ENCODE results near the gene KRTAP5-4.
A peak's percentile ranks its signal among the peaks of the same experiment; 100 is the strongest.

The KRTAP5-4 gene

GRCh38 chr11:1573903-1574237 lies 48.1 kb downstream of the KRTAP5-4 start:
- DNase-seq (ENCODE audit: low read depth in 2 of 2, low spot score in 1 of 2), result no peak

- DNase-seq (ENCODE audit: low read depth in 2 of 2, low spot score in 1 of 2), result no peak
These were observed 48.6 kb downstream of the KRTAP5-4 start for GRCh38 chr11:1573077-1573902.

GRCh38 chr11:1572197-1573076 lies 49.5 kb downstream of the KRTAP5-4 start, which contains the start of gene DUSP8:
Gene DUSP8, minus strand, starts transcription at chr11:1572271. Its CDS starts 6,445 bp downstream, at chr11:1565826.
- peak; percentile 81 to 89 for DNase-seq (ENCODE audit: low read depth in 2 of 2, low spot score in 1 of 2)

GRCh38 chr11:1571760-1572196 lies 50.2 kb downstream of the KRTAP5-4 start:
- DNase-seq (ENCODE audit: low read depth in 2 of 2, low spot score in 1 of 2), result no peak
